HG02610 (cell line): Measurements from ENCODE around the gene SPIRE2.
"Not testable (repeated sequence)": the region's sequence is repeated elsewhere in the genome, so short reads cannot be mapped to it uniquely, and the experiment has no call there.

ENCODE experiments used
- ATAC-seq: cut with Tn5 transposase; IDR thresholded peaks from one replicate; pipeline ENCODE4 v1.9.1; 2021; ENCODE audit warnings: mild to moderate bottlenecking, moderate library complexity; ENCODE audit not compliant: unreplicated experiment

Gene SPIRE2, protein sequence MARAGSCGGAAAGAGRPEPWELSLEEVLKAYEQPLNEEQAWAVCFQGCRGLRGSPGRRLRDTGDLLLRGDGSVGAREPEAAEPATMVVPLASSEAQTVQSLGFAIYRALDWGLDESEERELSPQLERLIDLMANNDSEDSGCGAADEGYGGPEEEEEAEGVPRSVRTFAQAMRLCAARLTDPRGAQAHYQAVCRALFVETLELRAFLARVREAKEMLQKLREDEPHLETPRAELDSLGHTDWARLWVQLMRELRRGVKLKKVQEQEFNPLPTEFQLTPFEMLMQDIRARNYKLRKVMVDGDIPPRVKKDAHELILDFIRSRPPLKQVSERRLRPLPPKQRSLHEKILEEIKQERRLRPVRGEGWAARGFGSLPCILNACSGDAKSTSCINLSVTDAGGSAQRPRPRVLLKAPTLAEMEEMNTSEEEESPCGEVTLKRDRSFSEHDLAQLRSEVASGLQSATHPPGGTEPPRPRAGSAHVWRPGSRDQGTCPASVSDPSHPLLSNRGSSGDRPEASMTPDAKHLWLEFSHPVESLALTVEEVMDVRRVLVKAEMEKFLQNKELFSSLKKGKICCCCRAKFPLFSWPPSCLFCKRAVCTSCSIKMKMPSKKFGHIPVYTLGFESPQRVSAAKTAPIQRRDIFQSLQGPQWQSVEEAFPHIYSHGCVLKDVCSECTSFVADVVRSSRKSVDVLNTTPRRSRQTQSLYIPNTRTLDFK

DNA sequence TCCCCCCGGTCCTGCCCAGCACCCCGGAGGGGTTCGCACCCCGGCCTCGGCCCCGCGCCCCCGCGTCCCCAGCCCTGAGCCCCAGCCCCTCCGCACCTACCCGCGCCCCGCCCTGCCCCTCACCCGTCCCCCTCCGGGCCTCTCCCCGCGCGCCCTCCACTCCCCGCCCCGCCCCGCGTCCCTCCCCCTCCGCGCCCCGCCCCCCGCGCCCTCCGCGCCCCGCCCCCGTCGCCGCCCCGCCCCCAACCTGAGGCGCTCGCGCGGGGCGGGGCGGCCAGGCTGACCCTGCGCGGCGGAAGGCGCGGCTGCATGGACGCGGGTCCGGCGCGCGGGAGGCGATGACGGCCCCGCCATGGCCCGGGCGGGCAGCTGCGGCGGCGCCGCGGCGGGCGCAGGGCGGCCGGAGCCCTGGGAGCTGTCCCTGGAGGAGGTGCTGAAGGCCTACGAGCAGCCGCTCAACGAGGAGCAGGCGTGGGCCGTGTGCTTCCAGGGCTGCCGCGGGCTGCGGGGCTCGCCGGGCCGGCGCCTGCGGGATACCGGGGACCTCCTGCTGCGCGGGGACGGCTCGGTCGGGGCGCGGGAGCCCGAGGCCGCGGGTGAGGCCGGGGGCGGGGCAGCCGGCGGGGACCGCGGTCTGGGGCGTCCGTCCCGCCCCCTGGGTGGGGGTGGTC, at the start of gene SPIRE2:
TSS of gene SPIRE2 (plus strand) at position 277 of the 671 bp plus-strand sequence. CDS start at position 353, 76 bp downstream.
- ATAC-seq = no peak

DNA sequence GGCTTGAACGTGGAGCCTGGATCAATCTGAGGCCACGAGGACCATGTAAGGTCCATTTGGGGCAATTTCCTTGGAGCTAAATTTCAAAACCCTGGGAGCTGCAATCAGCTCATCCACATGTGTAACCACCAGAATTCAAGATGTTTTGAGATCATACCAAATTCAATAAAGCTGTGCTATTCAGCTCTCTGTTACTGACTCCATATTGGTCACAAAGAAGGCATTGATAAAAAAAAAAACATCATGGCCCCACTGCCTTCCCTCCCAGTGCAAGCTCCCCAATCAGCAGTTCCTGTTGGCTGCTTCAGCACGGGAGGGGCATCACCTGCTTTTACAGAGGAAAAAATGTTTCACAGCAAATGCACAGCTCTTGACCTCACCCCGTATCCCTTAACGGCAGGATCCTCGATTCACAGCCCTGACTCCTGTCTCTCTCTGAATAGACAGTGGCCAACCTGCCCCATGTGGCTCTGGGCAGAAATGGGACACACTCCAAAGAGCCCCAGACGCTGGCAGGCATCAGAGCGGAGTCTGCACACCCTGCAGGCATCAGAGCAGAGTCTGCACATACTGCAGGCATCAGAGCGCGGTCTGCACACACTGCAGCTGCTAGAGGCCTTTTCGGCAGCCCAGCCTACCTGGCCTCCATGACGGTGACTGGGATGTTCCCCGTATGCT, 48.9 kb upstream of the SPIRE2 start:
- no peak for ATAC-seq

DNA sequence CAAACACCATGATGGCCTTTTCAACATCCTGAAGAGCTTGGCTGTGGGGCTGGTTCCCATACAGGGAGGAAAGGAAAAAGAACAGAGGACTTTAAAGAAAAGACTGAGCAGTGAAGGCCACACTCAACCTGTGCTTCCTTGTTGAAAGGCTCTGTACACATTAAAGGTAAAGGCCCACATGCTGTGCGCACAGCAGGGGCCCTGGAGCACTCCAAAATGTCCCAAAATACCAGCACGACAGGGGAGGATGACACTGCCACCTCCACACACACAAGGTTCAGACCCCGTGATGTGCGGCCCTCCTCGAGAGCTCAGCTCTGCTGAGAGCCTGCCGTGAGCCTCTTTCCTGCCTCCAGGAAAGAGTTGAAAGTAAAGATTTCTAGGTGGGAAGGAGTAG, 48.4 kb upstream of the SPIRE2 start:
- no peak for ATAC-seq

DNA sequence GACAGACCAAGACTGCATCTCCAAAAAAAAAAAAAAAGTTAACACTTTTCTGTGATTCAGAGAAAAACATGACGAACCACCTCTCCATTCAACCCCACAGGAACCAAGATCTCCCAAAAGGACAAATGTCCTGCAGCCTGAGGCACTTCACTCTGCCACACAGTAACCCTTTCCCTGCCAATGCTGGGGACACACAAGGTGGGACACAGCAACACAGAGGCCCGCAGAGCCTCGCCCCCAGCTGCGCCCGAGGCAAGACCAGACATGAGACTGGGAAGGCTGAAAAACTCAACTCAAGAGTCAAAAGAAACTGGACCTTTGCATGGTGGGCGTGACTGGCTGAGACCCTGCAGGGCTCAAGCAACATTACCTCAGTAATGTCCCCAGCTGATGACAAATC, 45.8 kb upstream of the SPIRE2 start:
- ATAC-seq = no peak

DNA sequence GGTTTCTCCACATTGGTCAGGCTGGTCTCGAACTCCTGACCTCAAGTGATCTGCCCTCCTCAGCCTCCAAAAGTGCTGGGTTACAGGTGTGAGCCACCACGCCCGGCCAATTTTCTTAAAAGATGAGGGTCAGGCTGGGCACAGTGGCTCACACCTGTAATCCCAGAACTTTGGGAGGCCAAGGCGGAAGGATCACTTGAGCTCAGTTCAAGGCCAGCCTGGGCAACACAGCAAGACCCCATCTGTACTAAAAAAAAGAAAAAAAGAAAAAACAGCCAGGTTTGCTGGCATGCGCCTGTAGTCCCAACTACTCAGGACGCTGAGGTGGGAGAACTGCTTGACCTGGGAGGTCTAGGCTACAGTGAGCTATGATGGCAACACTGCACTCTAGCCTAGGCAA, 44.3 kb upstream of the SPIRE2 start:
- ATAC-seq = not testable (repeated sequence)

DNA sequence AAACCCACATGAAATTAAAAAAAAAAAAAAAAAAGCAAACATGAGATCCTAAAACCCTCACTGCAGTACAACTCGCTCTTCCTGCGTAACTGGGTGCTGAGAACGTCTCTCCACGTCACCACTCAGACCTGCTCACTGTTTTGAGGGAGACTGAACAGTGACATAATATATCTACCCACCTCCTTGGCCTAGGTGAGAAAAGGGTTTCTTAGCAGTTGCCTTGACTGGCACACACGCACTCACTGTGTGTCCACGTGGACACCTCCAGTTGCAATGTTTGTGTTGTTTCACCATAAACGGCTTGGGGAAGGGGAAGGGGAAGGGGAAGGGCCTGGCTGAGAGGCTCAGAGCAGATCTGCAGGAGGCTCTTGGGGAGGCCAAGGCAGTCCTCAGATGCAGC, 43.9 kb upstream of the SPIRE2 start:
- ATAC-seq = no peak

DNA sequence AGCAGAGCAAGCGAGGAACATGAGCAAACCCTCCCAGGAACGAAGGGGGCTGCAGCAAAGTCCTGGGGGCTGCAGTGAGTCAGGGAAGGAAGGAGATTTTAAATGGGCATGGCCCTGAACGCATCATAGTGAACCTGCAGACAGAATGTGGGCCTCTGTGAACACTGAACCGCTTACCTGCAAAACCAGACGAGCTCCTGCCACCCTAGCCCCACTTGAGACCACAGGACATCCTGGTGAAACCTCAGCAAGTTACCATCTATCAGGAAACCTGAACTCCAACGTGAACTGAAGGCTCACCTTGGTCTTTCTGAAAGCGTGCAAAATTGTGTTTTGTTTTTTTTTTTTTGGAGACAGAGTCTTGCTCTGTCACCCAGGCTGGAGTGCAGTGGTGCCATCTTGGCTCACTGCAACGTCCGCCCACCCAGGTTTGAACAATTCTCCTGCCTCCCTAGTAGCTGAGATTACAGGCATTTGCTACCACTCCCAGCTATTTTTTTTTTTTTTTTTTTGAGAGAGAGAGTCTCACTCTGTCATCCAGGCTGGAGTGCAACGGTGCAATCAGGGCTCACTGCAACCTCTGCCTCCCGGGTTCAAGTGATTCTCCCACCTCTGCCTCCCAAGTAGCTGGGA, 42.6 kb upstream of the SPIRE2 start:
- no peak for ATAC-seq

DNA sequence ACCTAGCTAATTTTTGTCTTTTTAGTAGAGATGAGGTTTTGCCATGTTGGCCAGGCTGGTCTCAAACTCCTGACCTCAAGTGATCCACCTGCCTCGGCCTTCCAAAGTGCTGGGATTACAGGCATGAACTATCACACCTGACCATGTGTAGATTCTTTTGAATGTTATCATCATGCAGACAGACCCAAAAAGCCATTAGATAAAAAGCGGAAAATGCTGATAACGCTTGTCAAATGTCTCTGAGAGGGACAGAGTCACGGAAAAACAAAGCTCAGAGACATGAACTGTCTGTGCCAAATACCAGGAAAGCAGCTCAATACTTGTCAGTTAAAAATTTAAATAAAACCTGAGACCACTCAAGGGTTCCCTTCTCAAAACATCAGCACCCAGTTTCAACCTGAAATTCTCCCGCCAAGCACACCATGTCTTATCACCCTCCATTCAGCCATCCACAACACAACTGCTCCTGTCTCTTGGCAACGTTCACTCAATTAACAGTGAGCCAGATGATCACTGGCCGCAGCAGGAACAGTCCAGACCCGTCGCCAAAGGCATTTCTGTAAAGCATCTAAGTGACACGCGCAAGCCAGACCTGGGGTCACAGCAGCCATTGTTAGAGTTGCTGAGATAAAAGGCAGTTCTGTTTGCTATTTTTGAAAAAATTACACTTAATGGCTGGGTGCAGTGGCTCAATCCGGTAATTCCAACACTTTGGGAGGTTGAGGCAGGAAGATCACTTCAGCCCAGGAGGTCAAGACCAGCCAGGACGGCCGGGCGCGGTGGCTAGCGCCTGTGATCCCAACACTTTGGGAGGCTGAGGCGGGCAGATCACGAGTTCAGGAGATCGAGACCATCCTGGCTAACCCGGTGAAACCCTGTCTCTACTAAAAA, 41.6 kb upstream of the SPIRE2 start:
- ATAC-seq = no peak

DNA sequence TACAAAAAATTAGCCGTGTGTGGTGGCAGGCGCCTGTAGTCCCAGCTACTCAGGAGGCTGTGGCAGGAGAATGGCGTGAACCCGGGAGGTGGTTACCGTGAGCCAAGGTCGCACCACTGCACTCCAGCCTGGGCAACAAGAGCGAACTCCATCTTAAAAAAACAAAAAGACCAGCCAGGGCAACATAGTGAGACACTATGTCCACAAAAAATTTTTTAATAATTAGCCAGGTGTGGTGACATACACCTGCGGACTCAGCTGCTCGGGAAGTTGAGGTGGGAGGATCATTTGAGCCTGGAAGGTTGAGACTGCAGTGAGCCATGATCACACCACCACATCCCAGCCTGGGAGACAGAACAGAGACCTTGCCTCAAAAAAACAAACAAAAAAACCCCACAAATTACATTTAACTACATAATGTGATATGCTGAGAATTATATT, 40.9 kb upstream of the SPIRE2 start:
- no peak for ATAC-seq

DNA sequence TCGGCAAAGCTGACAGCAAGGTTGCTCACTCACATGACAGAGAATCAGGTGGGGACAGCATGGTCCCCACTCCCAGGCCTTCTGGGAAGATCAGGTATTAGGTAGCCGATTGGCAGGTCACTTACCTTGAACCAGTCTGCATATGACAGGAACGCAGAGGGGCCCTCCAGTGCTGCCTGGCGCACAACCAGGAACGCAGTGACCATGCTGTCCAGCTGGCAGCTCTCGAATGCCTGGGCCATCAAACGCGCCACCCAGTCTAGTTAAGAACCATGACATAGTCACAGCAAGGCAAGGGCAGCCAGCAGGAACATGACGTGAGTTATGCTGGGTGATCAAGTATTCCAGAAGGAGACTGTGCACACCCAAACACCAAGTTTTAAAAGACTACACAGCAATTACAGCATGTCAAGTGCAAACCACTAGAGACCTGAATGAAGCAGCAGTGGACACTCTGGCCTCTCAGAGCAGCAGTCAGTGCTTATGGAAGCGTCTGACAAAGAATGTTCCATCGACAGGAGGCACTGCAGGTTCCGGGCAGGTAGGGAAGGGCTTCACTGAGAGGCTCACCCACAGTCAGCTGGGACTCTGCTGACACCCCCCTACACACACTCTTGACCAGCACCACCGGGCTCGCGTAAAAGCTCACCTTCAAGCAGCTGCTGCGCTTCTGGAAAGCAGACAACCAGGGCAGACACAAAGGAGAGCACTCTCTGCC, 36.8 kb upstream of the SPIRE2 start:
- no peak for ATAC-seq

DNA sequence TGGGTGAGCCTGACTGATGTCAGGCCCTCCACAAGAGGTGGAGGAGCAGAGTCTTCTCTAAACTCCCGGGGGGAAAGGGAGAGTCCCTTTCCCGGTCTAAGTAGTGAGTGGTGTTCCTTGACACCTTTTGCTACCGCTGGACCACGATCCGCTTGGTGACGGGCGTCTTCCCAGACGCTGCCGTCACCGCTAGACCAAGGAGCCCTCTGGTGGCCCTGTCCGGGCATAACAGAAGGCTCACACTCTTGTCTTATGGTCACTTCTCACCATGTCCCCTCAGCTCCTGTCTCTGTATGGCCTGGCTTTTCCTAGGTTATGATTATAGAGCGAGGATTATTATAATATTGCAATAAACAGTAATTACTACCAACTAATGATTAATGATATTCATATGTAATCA, 35.2 kb upstream of the SPIRE2 start:
- not testable (repeated sequence) for ATAC-seq

DNA sequence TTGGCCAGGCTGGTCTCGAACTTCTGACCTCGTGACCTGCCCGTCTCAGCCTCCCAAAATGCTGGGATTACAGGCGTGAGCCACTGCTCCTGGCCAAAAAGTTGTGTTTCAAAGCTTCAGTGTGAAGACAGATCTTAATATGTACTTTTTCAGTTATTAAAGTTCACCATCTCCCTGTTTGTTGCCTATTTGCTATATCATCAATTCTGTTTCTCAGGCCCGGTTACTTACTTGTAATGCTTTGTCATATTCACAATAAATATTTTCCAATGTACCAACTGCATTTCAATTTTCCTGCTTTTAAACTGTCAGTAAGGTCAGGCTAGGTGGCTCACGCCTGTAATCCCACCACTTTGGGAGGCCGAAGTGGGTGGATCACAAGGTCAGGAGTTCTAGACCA, 34.3 kb upstream of the SPIRE2 start:
- no peak for ATAC-seq

DNA sequence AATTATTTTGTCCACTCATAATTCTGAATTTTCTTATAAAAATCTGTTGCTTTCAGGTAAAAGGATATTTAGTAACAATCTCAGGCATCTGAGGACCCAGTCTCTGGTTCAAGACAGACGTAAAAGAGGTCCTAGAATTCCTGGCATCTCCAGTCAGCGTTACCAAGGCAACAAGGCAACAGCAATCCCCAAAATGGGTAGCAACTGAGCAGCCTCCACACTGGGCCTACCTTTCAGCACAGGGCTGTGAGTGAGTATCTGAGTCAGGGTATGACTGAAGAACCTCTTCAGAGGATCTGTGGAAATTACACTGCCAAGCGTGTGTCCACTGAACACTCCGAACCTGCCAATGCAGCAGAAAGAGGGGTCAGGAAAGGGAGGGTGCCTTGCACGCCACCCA, 32.6 kb upstream of the SPIRE2 start:
- no peak for ATAC-seq

DNA sequence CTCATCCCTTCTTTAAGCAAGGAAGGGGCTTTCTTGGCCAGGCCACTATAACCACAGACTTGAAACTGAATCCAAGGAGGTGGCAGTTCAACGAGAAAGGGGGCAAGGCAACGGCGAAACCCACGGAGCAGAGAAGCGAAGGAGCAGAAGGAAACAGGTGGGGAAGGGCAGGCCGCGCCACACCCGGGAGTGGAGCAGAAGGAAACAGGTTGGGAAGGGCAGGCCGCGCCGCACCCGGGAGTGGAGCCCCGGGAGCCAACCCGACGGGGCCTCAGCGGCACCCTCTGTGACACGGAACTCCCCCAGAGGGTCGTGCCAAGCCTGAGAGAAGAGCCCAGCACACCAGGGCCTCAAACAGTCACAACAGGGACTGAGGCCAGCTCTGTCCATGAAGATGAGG, 32.2 kb upstream of the SPIRE2 start:
- ATAC-seq = no peak

DNA sequence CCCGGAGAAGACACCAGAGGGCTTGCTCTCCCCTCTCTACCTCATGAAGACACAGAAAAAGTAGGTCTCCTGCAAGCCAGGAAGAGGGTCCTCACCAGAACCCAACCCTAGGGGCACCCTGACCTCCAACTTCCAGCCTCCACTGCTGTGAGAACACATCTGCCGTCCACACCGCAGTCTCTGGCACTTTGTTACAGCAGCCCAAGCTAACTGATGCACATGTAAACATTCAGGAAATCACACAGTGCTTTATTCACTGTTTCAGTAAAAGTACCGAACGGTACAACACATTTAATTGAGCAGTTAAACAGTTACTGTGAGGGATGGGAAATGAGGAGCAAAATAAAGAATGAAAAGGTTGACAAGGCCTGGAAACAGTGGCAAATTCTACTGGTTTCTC, 30.1 kb upstream of the SPIRE2 start:
- ATAC-seq = no peak

DNA sequence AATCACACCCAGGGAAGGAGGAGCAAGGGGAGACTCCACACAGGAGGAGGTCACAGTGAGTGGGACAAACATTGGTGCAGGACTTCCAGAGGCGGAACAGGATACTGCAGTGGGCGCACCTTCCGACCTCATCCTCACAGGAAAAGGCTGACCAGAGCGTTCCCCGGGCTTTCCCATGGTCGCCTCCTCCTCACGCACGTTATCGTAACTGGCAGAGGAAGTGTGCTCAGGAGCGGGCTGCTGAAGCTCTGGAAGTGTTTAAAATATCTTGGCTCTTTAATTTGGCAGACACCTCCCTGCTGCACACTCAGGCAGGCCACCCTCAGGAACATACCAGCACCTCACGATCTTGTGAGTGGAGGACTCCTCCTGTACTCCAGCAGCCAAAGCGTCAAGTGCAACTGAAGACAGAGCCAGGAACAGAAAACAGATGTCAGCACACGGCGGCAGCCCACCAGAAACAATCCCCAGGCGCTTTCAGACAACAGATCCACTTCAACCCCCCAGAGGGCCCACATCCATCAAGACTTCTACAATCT, 29.4 kb upstream of the SPIRE2 start:
- no peak for ATAC-seq

DNA sequence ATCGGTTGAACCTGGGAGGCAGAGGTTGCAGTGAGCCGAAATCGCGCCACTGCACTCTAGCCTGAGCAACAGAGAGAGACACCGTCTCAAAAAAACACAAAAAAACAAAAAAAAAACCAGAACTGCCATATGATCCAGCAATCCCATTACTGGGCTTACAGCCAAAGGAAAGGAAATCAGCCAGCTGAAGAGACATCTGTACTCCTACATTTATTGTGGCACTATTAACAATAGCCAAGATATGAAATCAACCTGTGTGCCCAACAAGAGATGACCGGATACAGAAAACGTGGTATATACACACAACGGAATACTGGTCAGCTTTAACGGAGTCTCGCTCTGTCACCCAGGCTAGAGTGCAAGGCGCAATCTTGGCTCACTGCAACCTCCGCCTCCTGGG, 26.5 kb upstream of the SPIRE2 start:
- no peak for ATAC-seq

DNA sequence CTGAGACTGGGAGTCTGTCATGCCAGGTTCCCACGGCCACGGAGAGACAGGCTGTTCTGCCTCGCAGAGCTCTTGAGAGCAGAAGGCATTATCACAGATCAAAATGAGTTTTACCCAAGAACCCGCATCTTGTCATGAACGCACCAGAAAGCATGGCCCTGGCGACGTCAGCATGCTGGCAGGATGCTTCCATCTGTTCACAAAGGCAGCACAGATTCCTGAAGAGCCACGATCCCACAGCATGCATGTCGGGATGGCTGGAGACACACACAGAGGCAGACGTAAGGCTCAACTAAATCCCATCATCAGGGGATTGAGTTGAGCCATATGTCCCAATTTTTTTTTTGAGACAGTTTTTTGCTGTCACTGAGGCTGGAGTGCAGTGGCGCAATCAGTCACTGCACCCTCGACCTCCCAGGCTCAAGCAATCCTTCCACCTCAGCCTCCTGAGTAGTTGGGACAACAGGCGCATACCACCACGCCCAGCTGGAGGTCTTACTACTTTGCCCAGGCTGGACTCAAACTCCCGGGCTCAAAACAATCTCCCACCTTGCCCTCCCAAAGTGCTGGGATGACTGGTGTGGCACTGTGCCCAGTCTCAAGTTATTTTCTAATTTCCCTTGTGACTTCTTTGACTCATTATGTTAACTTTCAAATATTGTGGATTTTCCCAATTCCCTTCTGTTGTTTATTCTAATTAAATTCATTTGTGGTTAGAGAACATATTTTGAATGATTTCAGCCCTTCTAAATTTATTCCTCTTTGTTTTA, 23.0 kb upstream of the SPIRE2 start:
- no peak for ATAC-seq
